HepG2 (cell line): ENCODE measurements around the gene CXXC5.

Experiments
- HNF4A ChIP-seq: sonication (generic); formaldehyde crosslinking; IDR thresholded peaks from 2 replicates; pipeline ENCODE4 v1.4.0; 2020; ENCODE audit warnings: missing genetic modification reagents
- RAD21 ChIP-seq: fragments of 450-650 bp; formaldehyde crosslinking; IDR thresholded peaks from 2 replicates; pipeline ENCODE4 v1.5.0; 2020; ENCODE audit warnings: mild to moderate bottlenecking
- TCF7L2 ChIP-seq: IDR thresholded peaks from 2 replicates; pipeline ENCODE4 v1.6.1; 2011; ENCODE audit warnings: mild to moderate bottlenecking, low read depth, low read length, moderate library complexity

- TF ChIP-seq RAD21 (CRISPR knock-in tag) (no peak), TCF7L2 (no peak), HNF4A (no peak)
These were observed 19.0 kb downstream of the CXXC5 start for GRCh38 chr5:139667001-139667729.
